Progenitor cell of endocrine pancreas (in vitro differentiated cells): ENCODE measurements around the gene HMGA1. TPM values are rescaled to one million over a fixed set of nuclear protein-coding genes. Genes with fewer than 3 reads are reported as not detected.

Experiments
- DNase-seq: peaks from one replicate; pipeline ENCODE4 v3.0.0; 2021; ENCODE audit warnings: low spot score; ENCODE audit not compliant: unreplicated experiment
- H3K27ac Mint-ChIP-seq: 2 replicates; pipeline ENCODE4 v1.8.0; 2021; ENCODE audit warnings: mild to moderate bottlenecking, moderate library complexity, mixed read lengths
- H3K27me3 Mint-ChIP-seq: 2 replicates; pipeline ENCODE4 v1.8.0; 2021; ENCODE audit warnings: mixed read lengths
- H3K36me3 Mint-ChIP-seq: 2 replicates; pipeline ENCODE4 v1.8.0; 2022; ENCODE audit warnings: mixed read lengths; ENCODE audit not compliant: insufficient read depth
- H3K4me1 Mint-ChIP-seq: 2 replicates; pipeline ENCODE4 v1.8.0; 2021; ENCODE audit warnings: low read depth, mixed read lengths
- H3K4me3 Mint-ChIP-seq: 2 replicates; pipeline ENCODE4 v1.8.0; 2021; ENCODE audit warnings: low read depth, mild to moderate bottlenecking, moderate library complexity, mixed read lengths
- H3K9me3 Mint-ChIP-seq: 2 replicates; pipeline ENCODE4 v1.8.0; 2021; ENCODE audit warnings: low read depth, mixed read lengths
- CTCF ChIP-seq: fragments of 200-600 bp; sonication (generic); IDR thresholded peaks from one replicate; pipeline ENCODE4 v1.5.0; 2021; ENCODE audit warnings: antibody characterized with exemption, mild to moderate bottlenecking; ENCODE audit not compliant: unreplicated experiment
- total RNA-seq: library from RNA; stranded (reverse); gene quantifications from 2 replicates; pipeline ENCODE4 v1.2.1, GENCODE V29; 2021

HMGA1 gene
- total RNA-seq, 1 donor from 2014 or later: 769 TPM

GRCh38 chr6:34213772-34214171 is 22.9 kb upstream of the HMGA1 start:
- Mint-ChIP-seq H3K27me3 (no peaks in the 10 kb centered on the region), H3K4me1 (no peaks in the 10 kb centered on the region), H3K4me3 (no peak overlapping the region), H3K27ac (no peak overlapping the region), H3K36me3 (no peaks in the 10 kb centered on the region), H3K9me3 (no peaks in the 10 kb centered on the region)
- DNase-seq: no peak
- no peak for TF ChIP-seq CTCF

DNA sequence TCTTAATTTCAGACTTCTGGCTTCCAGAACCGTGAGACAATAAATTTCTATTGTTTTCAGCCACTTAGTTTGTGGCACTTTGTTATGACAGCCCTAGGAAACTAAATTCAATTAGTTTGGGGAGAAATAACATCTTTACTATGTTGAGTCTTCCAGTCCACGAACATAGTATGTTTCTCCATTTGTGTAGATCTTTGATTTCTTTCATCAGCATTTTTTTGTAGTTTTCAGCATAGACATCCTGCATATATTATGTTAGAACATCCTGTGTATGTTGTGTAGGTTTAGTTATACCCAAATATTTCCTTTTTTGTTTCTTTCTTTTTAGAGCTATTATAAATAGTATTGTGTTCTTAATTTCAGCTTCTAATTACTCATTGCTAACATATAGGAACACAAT is 18.0 kb upstream of the HMGA1 start:
- H3K36me3 Mint-ChIP-seq: no peaks in the 10 kb centered on the region

DNA sequence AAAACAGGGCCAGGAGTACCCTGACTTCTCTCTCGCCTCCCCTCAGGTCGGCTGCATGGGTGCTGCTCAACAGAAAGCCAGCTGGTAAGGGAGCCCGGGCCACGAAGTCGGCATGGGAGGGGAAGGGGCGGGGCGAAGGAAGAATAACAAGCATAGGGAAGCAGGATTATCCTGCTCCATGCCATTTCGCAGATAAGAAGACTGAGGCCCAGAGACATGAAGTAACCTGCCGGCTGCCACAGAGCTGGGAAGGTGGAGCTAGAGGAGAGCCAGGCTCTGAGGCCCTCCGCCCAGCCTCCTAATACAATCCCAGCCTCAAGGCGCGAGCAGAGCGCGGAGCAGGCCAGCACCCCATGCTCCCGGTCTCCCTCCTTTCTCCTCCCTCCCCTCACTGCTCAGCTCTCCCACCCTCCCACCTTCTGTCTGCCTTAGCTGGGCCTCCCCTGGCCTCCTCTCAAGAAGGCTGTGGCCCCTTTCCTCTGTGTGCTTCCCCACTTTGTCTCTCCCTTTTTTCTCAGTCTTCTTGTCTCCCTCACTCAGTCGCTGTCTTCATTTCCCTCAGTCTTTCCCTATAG is 13.2 kb upstream of the HMGA1 start:
- peaks cover 12% of the 10 kb centered on the region for H3K4me1 Mint-ChIP-seq
- no peaks in the 10 kb centered on the region for H3K36me3 Mint-ChIP-seq
- no peak for DNase-seq
- TF ChIP-seq CTCF: no peak
- peak overlapping the region; percentile 67 for H3K4me3 Mint-ChIP-seq
- peak overlapping the region; percentile 88 for H3K27ac Mint-ChIP-seq
- no peaks in the 10 kb centered on the region for H3K9me3 Mint-ChIP-seq
- no peaks in the 10 kb centered on the region for H3K27me3 Mint-ChIP-seq

More for the DNA sequence above, 18.0 kb upstream of the HMGA1 start:
- Mint-ChIP-seq H3K4me3 (no peak overlapping the region), H3K27ac (no peak overlapping the region), H3K4me1 (peaks cover under 1% of the 10 kb centered on the region), H3K27me3 (no peaks in the 10 kb centered on the region), H3K9me3 (no peaks in the 10 kb centered on the region)
- no peak for DNase-seq
- no peak for TF ChIP-seq CTCF

DNA sequence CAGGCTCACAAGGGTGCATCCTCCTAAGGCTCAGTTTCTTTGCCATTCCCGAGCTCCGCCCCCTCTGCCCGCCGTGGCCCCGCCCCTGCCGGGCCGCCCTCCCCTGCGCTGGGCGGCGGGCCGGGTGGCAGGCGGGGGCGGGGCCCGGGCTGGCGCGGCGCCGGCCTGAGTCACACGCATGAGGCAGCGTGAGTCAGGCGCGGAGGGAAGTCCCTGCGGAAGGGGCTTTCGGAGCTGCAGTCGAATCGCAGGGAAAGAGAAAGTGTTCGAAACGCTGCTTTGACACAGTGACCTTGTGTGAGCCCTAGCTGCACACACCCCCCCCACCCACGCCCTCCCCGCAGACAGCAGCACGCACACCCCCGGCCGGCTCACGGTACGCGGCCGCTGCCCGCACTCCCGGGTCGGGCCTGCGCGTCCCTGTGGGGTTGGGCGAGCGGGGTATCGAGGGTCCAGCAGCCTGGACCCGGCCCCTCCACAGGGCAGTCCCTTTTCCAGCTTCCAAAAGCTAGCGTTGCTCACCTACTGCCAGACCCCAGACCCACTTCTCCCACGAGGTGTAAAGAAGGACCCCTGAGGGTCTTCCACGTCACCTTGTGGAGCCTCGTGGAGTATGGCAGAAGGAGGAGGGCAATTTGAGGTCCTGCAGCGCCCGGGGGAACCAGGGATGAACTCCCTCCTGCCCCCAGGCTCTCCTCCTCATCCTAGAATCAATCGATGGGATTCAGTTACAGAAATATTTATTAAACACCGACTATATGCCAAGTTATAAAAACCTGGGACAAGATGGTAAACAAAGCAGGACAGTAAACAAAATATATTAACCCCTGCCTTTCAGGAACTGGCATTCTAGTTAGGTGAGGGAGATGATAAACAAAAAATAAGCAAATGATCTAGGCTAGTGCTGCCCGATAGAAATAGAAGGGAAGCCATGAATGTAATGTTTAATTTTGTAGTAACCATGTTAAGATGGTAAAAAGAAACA is 12.4 kb upstream of the HMGA1 start:
- Mint-ChIP-seq H3K27me3 (no peaks in the 10 kb centered on the region), H3K9me3 (no peaks in the 10 kb centered on the region), H3K4me3 (peak overlapping the region; percentile 67), H3K36me3 (no peaks in the 10 kb centered on the region), H3K4me1 (peaks cover 13% of the 10 kb centered on the region), H3K27ac (peak overlapping the region; percentile 88)
- TF ChIP-seq CTCF: no peak
- peak; percentile 77 for DNase-seq

DNA sequence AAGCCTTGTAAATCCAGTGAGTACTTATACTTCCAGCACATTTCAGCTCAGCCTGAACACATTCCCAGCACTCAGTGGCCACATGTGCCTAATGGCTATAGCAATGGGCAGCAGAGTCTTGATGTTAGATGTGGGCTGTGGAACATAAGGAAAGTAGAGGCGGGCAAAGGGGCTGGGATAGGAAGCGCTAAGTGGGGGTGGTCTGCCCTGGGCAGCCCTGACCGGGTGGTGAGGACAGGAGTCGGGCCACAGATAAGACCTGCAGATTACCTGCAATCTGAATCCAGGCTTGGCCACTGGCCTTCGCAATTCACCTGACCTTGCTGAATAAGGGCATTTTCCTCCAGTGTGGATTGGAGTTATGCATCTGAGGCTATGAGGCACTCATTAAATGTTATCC is 11.1 kb upstream of the HMGA1 start:
- DNase-seq: no peak
- Mint-ChIP-seq H3K9me3 (no peaks in the 10 kb centered on the region), H3K27me3 (no peaks in the 10 kb centered on the region), H3K36me3 (no peaks in the 10 kb centered on the region), H3K4me1 (peaks cover 22% of the 10 kb centered on the region), H3K27ac (no peak overlapping the region), H3K4me3 (no peak overlapping the region)
- no peak for TF ChIP-seq CTCF
